HG02588 (cell line): Measurements from ENCODE around the gene DDA1.
"Not testable (repeated sequence)": the region's sequence is repeated elsewhere in the genome, so short reads cannot be mapped to it uniquely, and the experiment has no call there.

Experiments
- ATAC-seq: cut with Tn5 transposase; IDR thresholded peaks from one replicate; pipeline ENCODE4 v1.9.1; 2021; ENCODE audit warnings: mild to moderate bottlenecking, moderate library complexity; ENCODE audit not compliant: unreplicated experiment

The DDA1 gene

DNA sequence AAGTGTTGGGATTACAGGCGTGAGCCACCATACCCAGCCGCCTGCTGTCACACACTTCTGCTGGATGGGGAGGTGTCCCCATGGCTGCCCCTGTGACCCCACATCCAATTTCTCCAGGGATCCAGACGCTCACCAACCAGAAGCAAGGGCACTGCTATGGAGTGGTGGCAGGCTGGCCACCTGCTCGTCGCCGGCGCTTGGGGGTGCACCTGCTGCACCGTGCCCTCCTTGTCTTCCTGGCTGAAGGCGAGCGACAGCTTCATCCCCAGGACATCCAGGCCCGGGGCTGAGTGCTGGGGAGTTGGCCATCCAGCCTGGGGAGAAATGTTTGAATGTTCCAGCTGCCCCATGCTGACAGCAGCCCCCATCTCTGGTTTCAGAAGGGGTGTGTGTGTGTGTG lies 23.1 kb upstream of the DDA1 start:
- no peak for ATAC-seq

DNA sequence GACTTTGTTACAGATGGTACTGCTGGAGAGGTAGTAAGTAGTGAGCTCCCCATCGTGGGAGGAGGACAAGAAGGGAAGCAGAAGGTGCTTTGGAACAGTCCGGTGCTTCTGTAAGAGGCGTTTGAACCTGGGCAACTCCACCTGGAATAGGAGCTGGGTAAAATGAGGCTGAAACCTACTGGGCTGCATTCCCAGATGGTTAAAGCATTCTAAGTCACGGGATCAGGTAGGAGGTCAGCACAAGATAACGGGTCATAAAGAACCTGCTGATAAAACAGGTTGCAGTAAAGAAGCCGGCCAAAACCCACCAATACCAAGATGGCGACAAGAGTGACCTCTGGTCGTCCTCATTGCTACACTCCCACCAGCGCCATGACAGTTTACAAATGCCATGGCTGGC lies 22.6 kb upstream of the DDA1 start:
- ATAC-seq = no peak

- no peak for ATAC-seq
Observed at GRCh38 chr19:17289489-17289888, 19.9 kb upstream of the DDA1 start.

DNA sequence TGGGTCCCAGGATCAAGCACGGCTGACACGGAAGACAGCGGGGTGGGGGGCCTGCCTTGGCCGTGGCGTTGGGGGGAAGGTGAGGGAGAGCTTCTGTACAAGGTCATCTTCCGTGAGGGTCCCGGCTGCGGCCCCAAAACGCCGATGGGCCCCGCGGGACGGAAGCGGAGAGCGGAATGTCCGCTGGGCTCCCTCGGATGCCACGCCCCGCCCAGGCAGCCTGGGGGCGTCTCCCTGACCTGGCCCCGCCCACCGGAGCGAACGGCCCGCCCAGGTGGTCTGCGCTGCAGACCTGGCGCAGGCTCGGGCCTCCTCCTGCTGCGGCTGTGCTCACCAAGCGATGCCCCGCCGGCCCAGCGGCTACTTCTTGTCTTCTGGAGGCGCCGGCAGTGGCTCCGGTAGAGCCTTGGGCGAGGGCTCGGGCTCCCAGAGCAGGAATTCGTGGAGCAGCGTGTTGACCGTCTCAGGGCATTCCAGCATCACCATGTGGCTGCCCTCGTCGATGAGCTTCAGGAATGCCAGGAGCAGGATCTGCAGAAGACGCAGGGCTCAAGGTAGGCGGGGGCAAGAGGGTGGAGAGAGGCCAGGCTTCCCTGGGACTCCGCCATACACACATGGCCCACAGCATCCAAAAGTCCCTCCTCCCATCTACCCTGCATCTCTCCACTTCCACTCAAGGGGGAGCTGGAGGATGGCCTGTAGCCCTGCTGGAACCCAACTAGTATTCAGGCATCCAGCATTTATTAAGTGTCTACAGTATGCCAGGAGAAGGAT lies 16.9 kb upstream of the DDA1 start:
- peak; percentile 70 for ATAC-seq

DNA sequence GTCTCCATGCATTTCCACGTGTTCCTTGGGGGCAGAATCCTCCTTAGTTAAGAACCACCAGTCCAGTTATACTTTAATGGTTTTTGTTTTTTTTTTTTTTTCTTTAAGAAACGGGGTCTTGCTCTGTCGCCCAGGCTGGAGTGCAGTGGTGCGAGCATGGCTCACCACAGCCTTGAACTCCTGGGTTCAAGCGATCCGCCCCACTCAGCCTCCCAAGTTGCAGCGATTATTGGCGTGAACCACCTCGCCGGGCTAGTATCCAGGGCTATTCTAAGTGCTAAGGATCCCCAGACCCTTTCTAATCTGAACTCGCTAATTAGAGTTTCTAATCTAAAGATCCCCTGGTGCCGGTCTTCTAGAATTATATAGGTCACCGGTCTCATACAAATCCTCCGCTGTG lies 15.8 kb upstream of the DDA1 start:
- ATAC-seq = no peak

DNA sequence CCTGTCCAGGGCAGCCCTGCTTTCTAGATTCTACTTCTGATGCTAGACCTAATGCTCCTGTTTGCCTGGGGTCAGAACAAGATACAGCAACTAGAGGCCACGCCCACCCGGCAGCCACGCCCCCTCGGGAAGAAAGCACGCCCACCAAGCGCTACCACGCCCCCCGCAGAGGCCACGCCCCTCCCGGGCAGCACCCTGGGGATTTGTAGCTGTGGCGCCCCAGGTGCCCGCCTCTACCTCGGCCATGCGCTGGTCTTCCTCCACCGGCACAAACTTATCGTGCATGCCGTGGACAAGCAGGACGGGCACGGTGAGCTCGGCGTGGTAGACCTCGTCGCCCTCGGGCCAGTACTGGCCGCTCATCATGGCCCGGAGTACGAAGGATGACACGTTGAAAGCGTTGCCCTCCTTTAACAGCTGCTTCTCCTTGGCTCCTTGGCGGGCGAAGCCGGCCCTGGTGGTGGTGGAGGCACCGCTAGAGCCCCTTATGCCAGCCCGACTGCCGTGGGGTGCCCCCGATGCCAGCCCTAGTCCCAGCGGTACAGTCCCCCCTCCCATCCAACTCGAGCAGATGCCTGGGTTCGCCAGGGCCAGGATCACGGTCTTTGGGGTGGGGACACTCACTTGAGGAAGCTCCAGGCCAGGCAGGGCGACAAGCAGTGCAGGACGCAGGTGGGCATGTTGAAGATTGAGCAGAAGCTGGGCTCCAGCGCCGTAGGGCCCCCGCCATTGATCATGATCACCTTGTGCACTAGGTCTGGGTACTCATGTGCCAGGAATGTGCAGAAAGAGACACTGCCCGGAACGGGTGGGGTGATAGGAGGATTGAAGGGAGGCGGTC lies 15.1 kb upstream of the DDA1 start:
- ATAC-seq = no peak

- ATAC-seq = not testable (repeated sequence)
Observed at GRCh38 chr19:17295551-17295950, 13.8 kb upstream of the DDA1 start.

- ATAC-seq = no peak
Observed at GRCh38 chr19:17296273-17296672, 13.1 kb upstream of the DDA1 start.

DNA sequence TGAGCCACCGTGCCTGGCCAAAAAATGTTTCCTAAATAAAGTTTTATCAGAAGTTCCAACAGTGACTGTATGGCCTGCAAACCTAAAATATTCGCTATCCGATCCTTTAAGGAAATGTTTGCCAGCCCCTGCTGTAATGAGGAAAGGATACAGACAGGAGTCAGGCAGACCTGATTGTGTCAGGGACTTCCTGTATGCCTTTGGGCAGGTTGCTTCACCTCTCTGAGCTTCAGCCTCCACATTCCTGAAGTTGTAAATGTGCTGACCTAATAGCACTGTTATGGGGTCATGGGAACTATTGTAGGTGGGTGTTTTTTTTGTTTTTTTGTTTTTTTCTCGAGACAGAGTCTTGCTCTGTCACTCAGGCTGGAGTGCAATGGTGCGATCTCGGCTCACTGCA lies 12.4 kb upstream of the DDA1 start:
- no peak for ATAC-seq

DNA sequence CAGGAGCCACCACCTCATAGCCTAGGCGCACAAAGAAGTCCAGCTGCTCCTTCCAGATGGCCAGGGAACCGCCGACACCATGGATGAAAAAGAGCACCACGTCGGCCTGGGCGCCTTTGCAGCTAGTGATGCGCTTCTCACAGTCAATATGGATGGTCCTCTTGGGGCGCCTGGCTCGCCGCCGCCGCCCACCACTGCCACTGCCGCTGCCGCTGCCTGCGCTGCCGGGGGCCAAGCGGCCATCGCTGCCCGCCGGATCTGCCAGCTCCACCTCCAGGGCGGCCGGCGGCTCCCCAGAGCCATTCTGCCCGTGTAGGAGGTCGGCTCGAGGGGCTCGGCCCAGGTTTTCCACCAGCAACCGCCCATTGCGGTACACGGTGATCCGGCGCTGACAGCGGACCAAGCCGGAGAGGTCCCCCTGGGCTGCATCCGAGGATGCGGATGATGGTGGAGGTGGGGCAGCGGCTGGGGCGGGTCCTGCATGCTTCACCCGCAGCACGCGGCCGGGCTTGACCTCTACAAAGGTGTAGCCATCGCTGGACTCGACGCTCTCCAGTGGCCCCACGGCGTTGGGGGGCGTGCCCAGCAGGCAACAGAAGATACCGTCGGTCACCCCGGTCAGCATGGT lies 8.3 kb upstream of the DDA1 start:
- ATAC-seq = no peak

DNA sequence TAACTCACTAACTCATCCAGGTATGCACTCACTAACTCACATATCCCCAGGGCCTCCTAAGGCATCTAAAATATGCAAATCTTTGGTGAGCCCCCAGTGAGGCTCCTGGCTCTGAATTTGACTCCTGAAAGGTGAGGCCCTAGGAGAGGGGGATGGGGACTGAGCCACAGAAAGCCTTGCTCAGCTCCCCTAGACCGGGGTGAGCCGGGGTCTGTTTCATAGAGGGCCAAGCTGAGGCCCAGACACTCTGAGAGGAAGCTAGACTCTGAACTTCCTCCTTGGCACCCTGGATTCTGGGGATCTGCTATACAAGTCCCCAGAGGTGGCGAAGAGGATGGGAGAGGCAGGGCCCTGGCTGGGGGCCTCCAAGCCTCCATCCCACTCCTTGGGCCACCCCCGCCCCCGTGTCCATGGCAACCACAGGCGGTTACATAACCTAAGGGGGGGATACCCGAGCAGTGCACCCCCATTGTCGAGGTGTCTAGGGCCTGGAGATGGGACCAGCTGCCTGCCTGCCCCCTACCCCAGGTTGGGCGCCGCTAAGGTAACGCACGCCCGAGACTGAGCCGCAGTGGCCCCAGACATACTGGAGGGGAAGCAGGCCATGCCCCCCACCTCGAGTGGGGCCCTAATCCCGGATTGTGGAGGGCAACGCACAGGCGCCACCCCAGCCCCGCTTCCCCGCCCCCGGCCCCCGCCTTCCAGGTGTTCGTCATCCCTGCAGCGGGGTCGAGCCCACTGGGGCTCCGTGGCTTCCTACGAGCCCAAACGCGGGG lies 6.8 kb upstream of the DDA1 start:
- no peak for ATAC-seq

- ATAC-seq = peak; percentile 61
Observed at GRCh38 chr19:17303167-17303939, 6.0 kb upstream of the DDA1 start, which contains the start of gene ABHD8. Gene ABHD8, minus strand, starts transcription at chr19:17303425. Its CDS starts 1,809 bp downstream, at chr19:17301616.

GRCh38 chr19:17303940-17304267 lies 5.5 kb upstream of the DDA1 start:
- ATAC-seq = no peak

GRCh38 chr19:17304386-17305215 lies 4.8 kb upstream of the DDA1 start:
- ATAC-seq = no peak

GRCh38 chr19:17305216-17305516 lies 4.2 kb upstream of the DDA1 start:
- no peak for ATAC-seq

DNA sequence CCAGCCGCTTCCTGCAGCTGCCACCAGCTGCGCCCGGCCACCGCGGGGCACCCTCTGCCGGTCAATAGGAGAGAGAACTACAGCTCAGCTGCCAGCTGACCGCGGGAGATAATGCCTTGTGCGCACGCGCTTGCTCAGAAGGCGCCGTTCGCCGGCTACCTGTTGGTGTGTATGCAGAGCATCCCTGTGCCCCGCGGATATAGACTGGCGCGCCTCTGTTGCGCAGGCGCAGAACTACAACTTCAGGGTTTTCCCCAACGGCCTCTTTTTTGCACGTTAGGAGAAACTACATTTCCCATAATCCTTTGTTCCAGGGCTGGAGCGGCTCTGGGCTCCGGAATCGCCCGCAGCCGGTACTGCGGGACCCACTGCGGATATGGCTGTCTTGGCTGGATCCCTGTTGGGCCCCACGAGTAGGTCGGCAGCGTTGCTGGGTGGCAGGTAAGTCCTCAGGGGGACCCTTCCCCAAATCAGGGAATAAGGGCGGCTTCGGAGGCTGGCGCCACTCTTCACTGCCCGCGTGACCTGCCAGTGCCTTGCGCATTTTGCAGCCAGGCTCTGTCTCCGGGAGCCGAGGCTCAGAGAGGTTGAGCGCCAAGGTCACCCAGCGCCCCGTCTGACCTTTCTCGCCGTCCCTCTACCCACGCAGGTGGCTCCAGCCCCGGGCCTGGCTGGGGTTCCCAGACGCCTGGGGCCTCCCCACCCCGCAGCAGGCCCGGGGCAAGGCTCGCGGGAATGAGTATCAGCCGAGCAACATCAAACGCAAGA lies 3.7 kb upstream of the DDA1 start, which contains the start of gene MRPL34:
MRPL34 (plus strand) TSS at position 356 of the 768 bp plus-strand sequence; CDS start at position 377, 21 bp downstream.
- ATAC-seq = peak; percentile 51

DNA sequence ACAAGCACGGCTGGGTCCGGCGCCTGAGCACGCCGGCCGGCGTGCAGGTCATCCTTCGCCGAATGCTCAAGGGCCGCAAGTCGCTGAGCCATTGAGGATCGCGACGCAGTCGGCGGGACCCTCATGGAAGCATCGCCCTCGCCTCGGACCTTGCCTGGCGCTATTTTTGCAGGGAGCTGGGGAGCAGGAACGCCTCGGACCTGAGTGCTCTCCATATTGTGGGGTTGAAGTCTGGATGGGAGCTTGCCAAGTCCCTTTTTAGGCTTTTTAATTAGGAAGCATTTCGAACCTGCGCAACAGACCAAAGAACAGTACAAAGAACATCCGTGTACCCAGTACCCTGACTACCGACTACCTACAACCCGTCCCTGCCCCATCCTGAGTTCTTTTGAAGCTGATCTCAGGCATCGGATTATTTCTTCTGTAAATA lies 3.1 kb upstream of the DDA1 start:
- no peak for ATAC-seq

GRCh38 chr19:17307876-17308377 lies 1.4 kb upstream of the DDA1 start:
- no peak for ATAC-seq
